ENCODE results near the gene HYAL1.

Gene HYAL1

GRCh38 chr3:50259432-50260026, 43.8 kb downstream of the HYAL1 start:
- TF ChIP-seq EZH2phosphoT487 (IDR thresholded peaks at IDR 0.05; ENCODE audit: borderline replicate concordance), result no peak
- TF ChIP-seq, protein P1, sequence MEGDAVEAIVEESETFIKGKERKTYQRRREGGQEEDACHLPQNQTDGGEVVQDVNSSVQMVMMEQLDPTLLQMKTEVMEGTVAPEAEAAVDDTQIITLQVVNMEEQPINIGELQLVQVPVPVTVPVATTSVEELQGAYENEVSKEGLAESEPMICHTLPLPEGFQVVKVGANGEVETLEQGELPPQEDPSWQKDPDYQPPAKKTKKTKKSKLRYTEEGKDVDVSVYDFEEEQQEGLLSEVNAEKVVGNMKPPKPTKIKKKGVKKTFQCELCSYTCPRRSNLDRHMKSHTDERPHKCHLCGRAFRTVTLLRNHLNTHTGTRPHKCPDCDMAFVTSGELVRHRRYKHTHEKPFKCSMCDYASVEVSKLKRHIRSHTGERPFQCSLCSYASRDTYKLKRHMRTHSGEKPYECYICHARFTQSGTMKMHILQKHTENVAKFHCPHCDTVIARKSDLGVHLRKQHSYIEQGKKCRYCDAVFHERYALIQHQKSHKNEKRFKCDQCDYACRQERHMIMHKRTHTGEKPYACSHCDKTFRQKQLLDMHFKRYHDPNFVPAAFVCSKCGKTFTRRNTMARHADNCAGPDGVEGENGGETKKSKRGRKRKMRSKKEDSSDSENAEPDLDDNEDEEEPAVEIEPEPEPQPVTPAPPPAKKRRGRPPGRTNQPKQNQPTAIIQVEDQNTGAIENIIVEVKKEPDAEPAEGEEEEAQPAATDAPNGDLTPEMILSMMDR (conservative IDR thresholded peaks at IDR 0.05; ENCODE audit: low read length), result no peak
- Histone ChIP-seq H3K27me3 (ENCODE audit: insufficient read depth, low read length, poor library complexity, severe bottlenecking) (no peaks in the 10 kb centered on the region), H3K9me3 (ENCODE audit: insufficient read depth, low read depth, low read length) (no peaks in the 10 kb centered on the region), H3K4me2 (ENCODE audit: low read depth, low read length, poor library complexity, severe bottlenecking) (peak overlapping the region; percentile 47), H4K20me1 (ENCODE audit: insufficient read depth, low read length, poor library complexity, severe bottlenecking) (peaks cover 9% of the 10 kb centered on the region), H3K9ac (ENCODE audit: low read depth, low read length, poor library complexity, severe bottlenecking) (peak overlapping the region; percentile 86), H3K79me2 (ENCODE audit: insufficient read depth, low read length) (peaks cover 12% of the 10 kb centered on the region; the same call in 1 of the 2 replicates), H2AFZ (ENCODE audit: low read length) (no peak overlapping the region), H3K4me3 (ENCODE audit: low read length, poor library complexity, severe bottlenecking) (peak overlapping the region; percentile 24), H3K4me1 (ENCODE audit: insufficient read depth, low read length, poor library complexity, severe bottlenecking) (peaks cover 13% of the 10 kb centered on the region), H3K9me2 (replicated peaks; ENCODE audit: low read depth, low read length) (no peaks in the 10 kb centered on the region), H3F3A (ENCODE audit: low read depth) (peaks cover 4% of the 10 kb centered on the region; the same call in 1 of the 2 replicates), H3K36me3 (ENCODE audit: insufficient read depth, low read length) (peaks cover 48% of the 10 kb centered on the region; the same call in 1 of the 2 replicates)

DNA sequence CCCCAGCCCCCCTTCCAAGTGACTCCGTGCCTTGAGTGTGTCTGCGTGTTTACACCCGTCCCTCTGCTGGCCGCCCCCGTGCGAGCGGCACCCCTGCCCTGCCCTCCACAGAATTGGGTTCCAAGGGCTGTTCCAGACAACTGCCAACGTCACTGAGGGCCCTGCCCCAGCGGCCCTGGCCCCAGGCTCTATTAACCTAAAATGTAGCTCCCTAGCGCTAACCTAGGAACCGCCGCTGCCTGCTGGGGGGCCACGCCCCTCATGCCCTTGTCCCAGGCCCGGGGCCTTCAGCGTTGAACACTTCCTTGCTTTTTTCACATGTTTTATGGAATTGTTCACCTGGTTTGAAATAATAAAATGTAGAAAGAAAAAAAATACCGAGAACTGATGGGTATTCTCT, 44.4 kb downstream of the HYAL1 start:
- Histone ChIP-seq H3K79me2 (ENCODE audit: insufficient read depth, low read length) (peaks cover 18% of the 10 kb centered on the region; the same call in 1 of the 2 replicates), H3K9ac (ENCODE audit: low read depth, low read length, poor library complexity, severe bottlenecking) (no peak overlapping the region), H3K4me3 (ENCODE audit: low read length, poor library complexity, severe bottlenecking) (no peak overlapping the region), H3K4me2 (ENCODE audit: low read depth, low read length, poor library complexity, severe bottlenecking) (no peak overlapping the region), H3K9me3 (ENCODE audit: insufficient read depth, low read depth, low read length) (no peaks in the 10 kb centered on the region), H3F3A (ENCODE audit: low read depth) (peaks cover 4% of the 10 kb centered on the region; the same call in 1 of the 2 replicates), H3K9me2 (replicated peaks; ENCODE audit: low read depth, low read length) (no peaks in the 10 kb centered on the region), H3K27me3 (ENCODE audit: insufficient read depth, low read length, poor library complexity, severe bottlenecking) (no peaks in the 10 kb centered on the region), H4K20me1 (ENCODE audit: insufficient read depth, low read length, poor library complexity, severe bottlenecking) (peaks cover 9% of the 10 kb centered on the region), H2AFZ (ENCODE audit: low read length) (no peak overlapping the region), H3K4me1 (ENCODE audit: insufficient read depth, low read length, poor library complexity, severe bottlenecking) (peaks cover 13% of the 10 kb centered on the region), H3K36me3 (ENCODE audit: insufficient read depth, low read length) (peaks cover 53% of the 10 kb centered on the region; the same call in 1 of the 2 replicates)
- TF ChIP-seq, protein P1 (conservative IDR thresholded peaks at IDR 0.05; ENCODE audit: low read length), result no peak
- TF ChIP-seq EZH2phosphoT487 (IDR thresholded peaks at IDR 0.05; ENCODE audit: borderline replicate concordance), result no peak

GRCh38 chr3:50258029-50258680, 45.2 kb downstream of the HYAL1 start:
- H3K9ac ChIP-seq (ENCODE audit: low read depth, low read length, poor library complexity, severe bottlenecking), result no peak overlapping the region
- peaks cover 4% of the 10 kb centered on the region; the same call in 1 of the 2 replicates for H3F3A ChIP-seq (ENCODE audit: low read depth)
- H3K4me1 ChIP-seq (ENCODE audit: insufficient read depth, low read length, poor library complexity, severe bottlenecking), result peaks cover 13% of the 10 kb centered on the region
- no peak for TF ChIP-seq EZH2phosphoT487 (IDR thresholded peaks at IDR 0.05; ENCODE audit: borderline replicate concordance)
- TF ChIP-seq, protein P1 (conservative IDR thresholded peaks at IDR 0.05; ENCODE audit: low read length), result no peak
- H3K4me2 ChIP-seq (ENCODE audit: low read depth, low read length, poor library complexity, severe bottlenecking), result no peak overlapping the region
- H3K79me2 ChIP-seq (ENCODE audit: insufficient read depth, low read length), result peaks cover 19% of the 10 kb centered on the region; the same call in 1 of the 2 replicates
- H3K9me3 ChIP-seq (ENCODE audit: insufficient read depth, low read depth, low read length), result no peaks in the 10 kb centered on the region
- H3K27me3 ChIP-seq (ENCODE audit: insufficient read depth, low read length, poor library complexity, severe bottlenecking), result no peaks in the 10 kb centered on the region
- H4K20me1 ChIP-seq (ENCODE audit: insufficient read depth, low read length, poor library complexity, severe bottlenecking), result peaks cover 14% of the 10 kb centered on the region
- H3K36me3 ChIP-seq (ENCODE audit: insufficient read depth, low read length), result peaks cover 61% of the 10 kb centered on the region; the same call in 1 of the 2 replicates
- no peak overlapping the region for H2AFZ ChIP-seq (ENCODE audit: low read length)
- no peaks in the 10 kb centered on the region for H3K9me2 ChIP-seq (replicated peaks; ENCODE audit: low read depth, low read length)
- H3K4me3 ChIP-seq (ENCODE audit: low read length, poor library complexity, severe bottlenecking), result no peak overlapping the region
